HepG2 (cell line): ENCODE measurements around the gene PIM3. TPM values are rescaled to one million over a fixed set of nuclear protein-coding genes. Genes with fewer than 3 reads are reported as not detected.

Experiments used
- ATAC-seq: fragments of 200-7000 bp; cut with Tn5 transposase; 3 replicates; pipeline ENCODE4 v1.9.1; 2020; ENCODE audit warnings: mild to moderate bottlenecking, moderate library complexity
- BruUV-seq: library from RNA; stranded (reverse); fragments of 400-500 nt; replicated peaks from 2 replicates; lab custom pipeline; 2021; lab: Mats Ljungman, UMichigan
- CTCF ChIA-PET: fragments of 300-600 bp; formaldehyde crosslinking; extraction: SDS; loops from one replicate; lab custom pipeline; 2021; ENCODE audit warnings: low total read pairs, inconsistent platforms, low intra/inter-chr PET ratio; lab: Yijun Ruan, JAX
- POLR2A ChIA-PET: fragments of 350-600 bp; sonication (Branson Sonifier 250); formaldehyde crosslinking; loops from one replicate; lab custom pipeline; 2020; ENCODE audit warnings: antibody characterized with exemption, inconsistent platforms; lab: Yijun Ruan, JAX
- DNase-seq: peaks from one replicate; pipeline ENCODE4 v3.0.0-alpha.2; 2015; ENCODE audit warnings: low spot score
- FAIRE-seq: peaks from 3 replicates; lab custom pipeline; 2011; peaks lifted over from hg19 to GRCh38; lab: Jason Lieb, UNC
- H2AFZ ChIP-seq: one replicate; pipeline ENCODE4 v1.6.1; 2011; ENCODE audit warnings: low read length, inconsistent platforms
- H3K27ac ChIP-seq: fragments of 300-600 bp; 3 replicates; pipeline ENCODE4 v1.8.0; 2011; ENCODE audit warnings: mixed run types, mild to moderate bottlenecking, mixed read lengths, low read length, inconsistent platforms; ENCODE audit not compliant: insufficient read depth; ENCODE audit errors: extremely low read length
- H3K27me3 ChIP-seq, 2 experiments: fragments of 200-600 bp in 1 of 2; 2 replicates in 1 of 2; 3 replicates in 1 of 2; pipeline versions ENCODE4 v1.6.0 to v1.8.0; 2011; ENCODE audit warnings: low read length in 2 of 2, mild to moderate bottlenecking in 2 of 2, moderate library complexity in 2 of 2, inconsistent platforms in 1 of 2; ENCODE audit not compliant: insufficient read depth in 2 of 2, control insufficient read depth in 1 of 2
- H3K36me3 ChIP-seq, 2 experiments: fragments of 200-600 bp in 1 of 2; replicated peaks in 1 of 2; 2 replicates in 1 of 2; 3 replicates in 1 of 2; pipeline versions ENCODE4 v1.5.1 to v1.8.0; 2011; ENCODE audit warnings: low read length in 2 of 2, inconsistent platforms in 1 of 2; ENCODE audit not compliant: insufficient read depth in 2 of 2, control insufficient read depth in 1 of 2
- H3K4me1 ChIP-seq: 2 replicates; pipeline ENCODE4 v1.5.1; 2012; ENCODE audit warnings: low read length, inconsistent platforms; ENCODE audit not compliant: insufficient read depth
- H3K4me2 ChIP-seq: 2 replicates; pipeline ENCODE4 v1.6.0; 2011; ENCODE audit warnings: low read depth, low read length, inconsistent platforms
- H3K4me3 ChIP-seq, 3 experiments: fragments of 200-600 bp in 1 of 3; sonication (generic), shearing (Covaris generic) in 1 of 3; replicated peaks in 1 of 3; 2 replicates each; pipeline ENCODE4 v1.5.1; 2011 to 2016; ENCODE audit warnings: low read length in 3 of 3, inconsistent platforms in 2 of 3, low read depth in 2 of 3, mild to moderate bottlenecking in 2 of 3, control low read depth in 1 of 3, mixed read lengths in 1 of 3; ENCODE audit not compliant: insufficient read depth in 1 of 3
- H3K79me2 ChIP-seq: one replicate; pipeline ENCODE4 v1.6.1; 2011; ENCODE audit warnings: low read length, inconsistent platforms; ENCODE audit not compliant: insufficient read depth
- H3K9ac ChIP-seq: 2 replicates; pipeline ENCODE4 v1.6.0; 2011; ENCODE audit warnings: mild to moderate bottlenecking, low read depth, low read length, inconsistent platforms; ENCODE audit not compliant: insufficient read depth
- H3K9me3 ChIP-seq: 2 replicates; pipeline ENCODE4 v1.5.1; 2012; ENCODE audit warnings: mild to moderate bottlenecking, low read length
- H4K20me1 ChIP-seq: 2 replicates; pipeline ENCODE4 v1.6.0; 2011; ENCODE audit warnings: inconsistent platforms, mild to moderate bottlenecking, low read length, moderate library complexity; ENCODE audit not compliant: insufficient read depth
- FOXP1 ChIP-seq, 2 experiments: fragments of 450-650 bp in 1 of 2; IDR thresholded peaks; 2 replicates each; pipeline ENCODE4 v1.6.1; 2017 to 2018; ENCODE audit warnings: antibody characterized with exemption in 1 of 2
- SAP130 ChIP-seq: IDR thresholded peaks from 2 replicates; pipeline ENCODE4 v1.6.1; 2016; ENCODE audit warnings: low read depth
- ZBTB39 ChIP-seq: sonication (generic); formaldehyde crosslinking; IDR thresholded peaks from 2 replicates; pipeline ENCODE4 v1.5.0; 2020; ENCODE audit warnings: missing genetic modification reagents
- ZKSCAN1 ChIP-seq: fragments of 150-350 bp; IDR thresholded peaks from 2 replicates; pipeline ENCODE4 v1.6.1; 2014; ENCODE audit warnings: low read length
- ZSCAN22 ChIP-seq: sonication (generic); formaldehyde crosslinking; IDR thresholded peaks from 2 replicates; pipeline ENCODE4 v1.4.0; 2020; ENCODE audit warnings: mild to moderate bottlenecking, missing genetic modification reagents
- WGBS: methylation state at CpG from one replicate; pipeline ENCODE4 v1.1.6; 2017; ENCODE audit warnings: low lambda C conversion rate; 5-methylcytosine and 5-hydroxymethylcytosine counted together
- in situ Hi-C: cut with HindIII; loops from 2 replicates; pipeline ENCODE4 v1.10.0; 2017; ENCODE audit warnings: low pct_unique_long_range_greater_than_20kb; ENCODE audit not compliant: extremely low pct_ligation_motif_present
- intact Hi-C: fragments of 100-400 bp; cut with micrococcal nuclease; formaldehyde crosslinking; loops from one replicate; pipeline ENCODE4 v1.10.0; 2022; ENCODE audit not compliant: unreplicated experiment
- polyA plus RNA-seq, 8 experiments: library from polyadenylated mRNA; depleted of rRNA in 3 of 8; stranded (reverse) in 7 of 8; unstranded in 1 of 8; fragments of >200 nt; fragmentation: Illumina TruSeq in 4 of 8; extraction: Trizol in 4 of 8; gene quantifications; 2 replicates each; pipeline versions ENCODE4 v1.2.1 to v1.2.3, GENCODE V29; 2011 to 2016; ENCODE audit warnings: low read depth in 4 of 8, missing spikeins in 1 of 8, mixed read lengths in 1 of 8; ENCODE audit not compliant: insufficient read depth in 1 of 8
- total RNA-seq, 5 experiments: library from RNA; depleted of rRNA; stranded (reverse); fragments of >200 nt; fragmentation: Illumina TruSeq; extraction: Trizol; gene quantifications; 2 replicates each; pipeline ENCODE4 v1.2.3, GENCODE V29; 2016; ENCODE audit warnings: low read depth in 1 of 5
- TF ChIP-seq, protein P1 (sequence below): sonication (generic); formaldehyde crosslinking; IDR thresholded peaks from 2 replicates; pipeline ENCODE4 v1.4.0; 2020; ENCODE audit warnings: mild to moderate bottlenecking, missing genetic modification reagents
- TF ChIP-seq, protein P2 (sequence below), 2 experiments: sonication (generic) in 1 of 2; formaldehyde crosslinking in 1 of 2; IDR thresholded peaks; 2 replicates each; pipeline versions ENCODE4 v1.4.0 to v1.6.1; 2016 to 2020; ENCODE audit warnings: borderline replicate concordance in 1 of 2, low read depth in 1 of 2, mild to moderate bottlenecking in 1 of 2, missing genetic modification reagents in 1 of 2

Gene PIM3
- total and polyA plus RNA-seq, 2 of the 13 experiments (the other 11 are each of a cell fraction or from before 2014, with no cell fraction given): 21.6 to 31.2 TPM

GRCh38 chr22:49993649-49994360 lies 33.2 kb downstream of the PIM3 start:
- CTCF ChIA-PET: interaction anchor here (1.7 kb wide), 1 partner anchor 64 kb away, joined by 26 read pairs; no protein-coding TSS in a partner anchor
- intact Hi-C loops: loop anchor here (5.0 kb wide), 1 partner anchor 38 kb away; no protein-coding TSS in a partner anchor

GRCh38 chr22:49994361-49995040 lies 33.9 kb downstream of the PIM3 start:
- ATAC-seq (no peak), DNase-seq (no peak), FAIRE-seq (no peak)
- no peaks in the 10 kb centered on the region for H3K79me2 ChIP-seq
- no peak overlapping the region for H3K4me3 ChIP-seq
- no peaks in the 10 kb centered on the region for H4K20me1 ChIP-seq
- H3K9me3 ChIP-seq: peaks cover 6% of the 10 kb centered on the region; the same call in 1 of the 2 replicates
- intact Hi-C loops: loop anchor here (5.0 kb wide), 1 partner anchor 38 kb away; no protein-coding TSS in a partner anchor
- H3K27me3 ChIP-seq: peaks cover 3 to 18% of the 10 kb centered on the region in 2 experiments; a peak in 3 of 5 replicates
- POLR2A ChIA-PET: interaction anchor here (1.1 kb wide), 1 partner anchor 28 kb away, joined by 3 read pairs; no protein-coding TSS in a partner anchor
- H2AFZ ChIP-seq: no peak overlapping the region
- BruUV-seq: no TSS peak
- H3K27ac ChIP-seq: no peak overlapping the region
- no peak overlapping the region for H3K9ac ChIP-seq
- in situ Hi-C loops: loop anchor here (5.0 kb wide), 1 partner anchor 62 kb away; no protein-coding TSS in a partner anchor
- H3K36me3 ChIP-seq: no peaks in the 10 kb centered on the region
- WGBS: 51% methylated on average over 14 of the region's 21 CpGs
- H3K4me1 ChIP-seq: peaks cover 7% of the 10 kb centered on the region
- no peak overlapping the region for H3K4me2 ChIP-seq
- CTCF ChIA-PET: interaction anchor here (0.9 kb wide), 1 partner anchor 10 kb away, joined by 3 read pairs; no protein-coding TSS in a partner anchor
- TF ChIP-seq, protein P1, sequence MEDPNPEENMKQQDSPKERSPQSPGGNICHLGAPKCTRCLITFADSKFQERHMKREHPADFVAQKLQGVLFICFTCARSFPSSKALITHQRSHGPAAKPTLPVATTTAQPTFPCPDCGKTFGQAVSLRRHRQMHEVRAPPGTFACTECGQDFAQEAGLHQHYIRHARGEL (CRISPR knock-in tag): no peak
- TF ChIP-seq SAP130: no peak
- TF ChIP-seq, protein P2, sequence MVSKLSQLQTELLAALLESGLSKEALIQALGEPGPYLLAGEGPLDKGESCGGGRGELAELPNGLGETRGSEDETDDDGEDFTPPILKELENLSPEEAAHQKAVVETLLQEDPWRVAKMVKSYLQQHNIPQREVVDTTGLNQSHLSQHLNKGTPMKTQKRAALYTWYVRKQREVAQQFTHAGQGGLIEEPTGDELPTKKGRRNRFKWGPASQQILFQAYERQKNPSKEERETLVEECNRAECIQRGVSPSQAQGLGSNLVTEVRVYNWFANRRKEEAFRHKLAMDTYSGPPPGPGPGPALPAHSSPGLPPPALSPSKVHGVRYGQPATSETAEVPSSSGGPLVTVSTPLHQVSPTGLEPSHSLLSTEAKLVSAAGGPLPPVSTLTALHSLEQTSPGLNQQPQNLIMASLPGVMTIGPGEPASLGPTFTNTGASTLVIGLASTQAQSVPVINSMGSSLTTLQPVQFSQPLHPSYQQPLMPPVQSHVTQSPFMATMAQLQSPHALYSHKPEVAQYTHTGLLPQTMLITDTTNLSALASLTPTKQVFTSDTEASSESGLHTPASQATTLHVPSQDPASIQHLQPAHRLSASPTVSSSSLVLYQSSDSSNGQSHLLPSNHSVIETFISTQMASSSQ (IDR thresholded peaks at IDR 0.05; ENCODE audit: low read depth): no peak
- TF ChIP-seq, protein P2 (CRISPR knock-in tag; IDR thresholded peaks at IDR 0.05; ENCODE audit: borderline replicate concordance): no peak
- no peak for TF ChIP-seq ZBTB39 (CRISPR knock-in tag)
- TF ChIP-seq FOXP1 (IDR thresholded peaks at IDR 0.05): no peak
- TF ChIP-seq FOXP1 (CRISPR knock-in tag; IDR thresholded peaks at IDR 0.05): no peak

More at GRCh38 chr22:49993649-49994360, 33.2 kb downstream of the PIM3 start:
- no peak for FAIRE-seq
- Histone ChIP-seq H3K4me1 (peaks cover 7% of the 10 kb centered on the region), H4K20me1 (no peaks in the 10 kb centered on the region), H3K9ac (no peak overlapping the region), H3K36me3 (no peaks in the 10 kb centered on the region), H3K27ac (no peak overlapping the region), H3K9me3 (peaks cover 6% of the 10 kb centered on the region; the same call in 1 of the 2 replicates), H3K4me3 (no peak overlapping the region), H2AFZ (no peak overlapping the region)
- peak; percentile 12 for ATAC-seq
- 0% methylated on average over 1 of the region's 11 CpGs for WGBS
- no peak for DNase-seq
- POLR2A ChIA-PET: interaction anchor here (1.1 kb wide), 1 partner anchor 27 kb away, joined by 3 read pairs; no protein-coding TSS in a partner anchor
- 0 out of 2 replicates have a peak, but pooled peaks have one; percentile 0 for TF ChIP-seq ZKSCAN1
- TF ChIP-seq ZSCAN22: no peak
- TF ChIP-seq, all 625 proteins: peak for 1
- in situ Hi-C loops: loop anchor here (5.0 kb wide), 1 partner anchor 62 kb away; no protein-coding TSS in a partner anchor
- H3K79me2 ChIP-seq: no peaks in the 10 kb centered on the region
- no TSS peak for BruUV-seq
- peak overlapping the region; percentile 33; the same call in 1 of the 2 replicates for H3K4me2 ChIP-seq
- peaks cover 3 to 18% of the 10 kb centered on the region in 2 experiments; a peak in 2 of 5 replicates for H3K27me3 ChIP-seq
